A673 (cell line): Measurements from ENCODE around the gene AGT. TPM values are rescaled to one million over a fixed set of nuclear protein-coding genes. Genes with fewer than 3 reads are reported as not detected.

Experiments
- BruUV-seq: library from RNA; stranded (reverse); fragments of 400-500 nt; replicated peaks from 2 replicates; lab custom pipeline; 2021; lab: Mats Ljungman, UMichigan
- CTCF ChIA-PET: fragments of 300-600 bp; sonication (Branson Sonifier 250); formaldehyde crosslinking; loops from one replicate; lab custom pipeline; 2022; ENCODE audit warnings: antibody characterized with exemption; lab: Charles Lee
- POLR2A ChIA-PET: fragments of 300-600 bp; sonication (Branson Sonifier 250); formaldehyde crosslinking; loops from one replicate; lab custom pipeline; 2022; ENCODE audit warnings: antibody characterized with exemption; ENCODE audit not compliant: low non-redundant PET; lab: Charles Lee
- DNase-seq: peaks from one replicate; pipeline ENCODE4 v3.0.0-alpha.2; 2015; ENCODE audit warnings: low spot score
- H3K27ac ChIP-seq: fragments of 200-600 bp; sonication (generic); 2 replicates; pipeline ENCODE4 v1.5.1; 2016; ENCODE audit warnings: mixed run types, low read depth, mild to moderate bottlenecking, mixed read lengths, antibody characterized with exemption, low read length; ENCODE audit not compliant: poor library complexity, severe bottlenecking
- H3K27me3 ChIP-seq: fragments of 200-600 bp; sonication (generic); replicated peaks from 2 replicates; pipeline ENCODE4 v1.6.1; 2017; ENCODE audit warnings: mixed run types, low read depth, mild to moderate bottlenecking, mixed read lengths, antibody characterized with exemption, low read length; ENCODE audit not compliant: insufficient read depth, poor library complexity
- H3K36me3 ChIP-seq: fragments of 200-600 bp; sonication (generic); 2 replicates; pipeline ENCODE4 v1.6.1; 2016; ENCODE audit warnings: mixed run types, mild to moderate bottlenecking, mixed read lengths, antibody characterized with exemption, low read length; ENCODE audit not compliant: insufficient read depth, poor library complexity, severe bottlenecking
- H3K4me1 ChIP-seq: fragments of 200-600 bp; sonication (generic); 2 replicates; pipeline ENCODE4 v1.6.1; 2017; ENCODE audit warnings: mixed run types, mild to moderate bottlenecking, mixed read lengths, antibody characterized with exemption, low read length; ENCODE audit not compliant: insufficient read depth, poor library complexity, severe bottlenecking
- H3K4me3 ChIP-seq: fragments of 200-600 bp; sonication (generic); 2 replicates; pipeline ENCODE4 v1.5.1; 2016; ENCODE audit warnings: low read depth, mixed run types, mild to moderate bottlenecking, mixed read lengths, low read length; ENCODE audit not compliant: poor library complexity, severe bottlenecking
- H3K9me3 ChIP-seq: fragments of 200-600 bp; sonication (generic); 2 replicates; pipeline ENCODE4 v1.6.1; 2016; ENCODE audit warnings: mixed run types, low read depth, mild to moderate bottlenecking, mixed read lengths, antibody characterized with exemption, low read length; ENCODE audit not compliant: poor library complexity, severe bottlenecking
- EZH2 ChIP-seq: fragments of 200-600 bp; sonication (generic); IDR thresholded peaks from 2 replicates; pipeline ENCODE4 v1.6.1; 2017; ENCODE audit warnings: borderline replicate concordance, low read depth, mild to moderate bottlenecking, mixed read lengths, antibody characterized with exemption, low read length; ENCODE audit not compliant: poor library complexity, severe bottlenecking
- intact Hi-C: fragments of 100-400 bp; cut with micrococcal nuclease; formaldehyde crosslinking; loops from one replicate; pipeline ENCODE4 v1.10.0; 2022; ENCODE audit not compliant: unreplicated experiment
- total RNA-seq: library from RNA; stranded (reverse); gene quantifications from 2 replicates; pipeline ENCODE4 v1.2.3, GENCODE V29; 2021
- TF ChIP-seq, protein P1 (sequence below): fragments of 300-800, 200-600 bp; sonication (generic); conservative IDR thresholded peaks from 2 replicates; pipeline ENCODE4 v1.5.1; 2017; ENCODE audit warnings: low read depth, mild to moderate bottlenecking, antibody characterized with exemption, low read length, moderate library complexity, mixed read lengths

Gene AGT
- total RNA-seq, 1 experiment from 2014 or later, result not detected

DNA sequence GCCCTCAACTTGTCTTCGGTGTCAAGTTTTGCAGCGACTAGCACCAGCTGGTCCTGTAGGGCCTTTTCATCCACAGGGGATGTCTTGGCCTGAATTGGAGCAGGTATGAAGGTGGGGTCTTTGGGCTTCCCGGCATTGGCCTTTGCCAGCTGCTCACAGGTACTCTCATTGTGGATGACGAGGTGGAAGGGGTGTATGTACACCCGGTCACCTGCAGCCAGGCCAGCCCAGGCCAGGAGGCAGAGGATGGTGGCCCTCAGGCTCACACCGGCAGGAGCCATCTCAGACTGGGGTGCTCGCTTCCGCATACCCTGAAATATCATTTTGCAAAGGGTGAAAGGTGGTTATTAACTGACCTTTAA is 3.4 kb downstream of the AGT start:
- intact Hi-C loops, result no loop called here
- Histone ChIP-seq H3K27me3 (no peaks in the 10 kb centered on the region), H3K36me3 (no peaks in the 10 kb centered on the region), H3K4me3 (no peak overlapping the region), H3K9me3 (no peaks in the 10 kb centered on the region), H3K4me1 (no peaks in the 10 kb centered on the region), H3K27ac (no peak overlapping the region)
- no peak for DNase-seq
- no TSS peak for BruUV-seq
- POLR2A ChIA-PET, result no interaction called here
- CTCF ChIA-PET, result no interaction called here
- no peak for TF ChIP-seq EZH2
- TF ChIP-seq, protein P1, sequence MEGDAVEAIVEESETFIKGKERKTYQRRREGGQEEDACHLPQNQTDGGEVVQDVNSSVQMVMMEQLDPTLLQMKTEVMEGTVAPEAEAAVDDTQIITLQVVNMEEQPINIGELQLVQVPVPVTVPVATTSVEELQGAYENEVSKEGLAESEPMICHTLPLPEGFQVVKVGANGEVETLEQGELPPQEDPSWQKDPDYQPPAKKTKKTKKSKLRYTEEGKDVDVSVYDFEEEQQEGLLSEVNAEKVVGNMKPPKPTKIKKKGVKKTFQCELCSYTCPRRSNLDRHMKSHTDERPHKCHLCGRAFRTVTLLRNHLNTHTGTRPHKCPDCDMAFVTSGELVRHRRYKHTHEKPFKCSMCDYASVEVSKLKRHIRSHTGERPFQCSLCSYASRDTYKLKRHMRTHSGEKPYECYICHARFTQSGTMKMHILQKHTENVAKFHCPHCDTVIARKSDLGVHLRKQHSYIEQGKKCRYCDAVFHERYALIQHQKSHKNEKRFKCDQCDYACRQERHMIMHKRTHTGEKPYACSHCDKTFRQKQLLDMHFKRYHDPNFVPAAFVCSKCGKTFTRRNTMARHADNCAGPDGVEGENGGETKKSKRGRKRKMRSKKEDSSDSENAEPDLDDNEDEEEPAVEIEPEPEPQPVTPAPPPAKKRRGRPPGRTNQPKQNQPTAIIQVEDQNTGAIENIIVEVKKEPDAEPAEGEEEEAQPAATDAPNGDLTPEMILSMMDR, result no peak

DNA sequence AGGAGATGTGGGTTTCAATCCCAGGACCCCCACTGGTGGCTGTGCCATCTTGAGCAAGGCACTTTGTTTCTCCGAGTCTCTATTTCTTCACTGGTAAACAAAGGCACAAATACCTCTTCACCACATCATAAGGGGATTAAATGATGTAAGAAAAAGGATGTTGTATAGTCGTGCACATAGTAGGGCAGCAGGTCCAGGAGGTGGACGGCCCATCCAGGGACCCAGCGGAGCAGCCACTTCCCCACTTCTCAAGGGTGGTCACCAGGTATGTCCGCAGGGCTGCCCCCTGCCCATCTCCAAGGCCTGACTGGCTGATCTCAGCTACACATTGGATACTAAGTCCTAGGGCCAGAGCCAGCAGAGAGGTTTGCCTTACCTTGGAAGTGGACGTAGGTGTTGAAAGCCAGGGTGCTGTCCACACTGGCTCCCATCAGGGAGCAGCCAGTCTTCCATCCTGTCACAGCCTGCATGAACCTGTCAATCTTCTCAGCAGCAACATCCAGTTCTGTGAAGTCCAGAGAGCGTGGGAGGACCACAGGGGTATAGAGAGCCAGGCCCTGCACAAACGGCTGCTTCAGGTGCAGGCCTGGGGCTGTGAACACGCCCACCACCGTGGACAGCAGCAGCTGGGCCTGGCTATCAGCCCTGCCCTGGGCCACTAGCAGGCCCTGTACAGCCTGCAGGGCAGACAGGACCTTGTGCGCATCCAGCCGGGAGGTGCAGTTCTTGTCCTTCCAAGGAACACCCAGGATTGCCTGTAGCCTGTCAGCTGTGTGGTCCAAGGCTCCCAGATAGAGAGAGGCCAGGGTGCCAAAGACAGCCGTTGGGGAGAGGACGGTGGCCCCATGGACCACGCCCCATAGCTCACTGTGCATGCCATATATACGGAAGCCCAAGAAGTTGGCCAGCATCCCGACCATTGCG is 4.0 kb downstream of the AGT start:
- no peaks in the 10 kb centered on the region for H3K9me3 ChIP-seq
- H3K27me3 ChIP-seq, result no peaks in the 10 kb centered on the region
- CTCF ChIA-PET, result no interaction called here
- DNase-seq, result no peak
- intact Hi-C loops, result no loop called here
- no peak overlapping the region for H3K4me3 ChIP-seq
- POLR2A ChIA-PET, result no interaction called here
- H3K27ac ChIP-seq, result no peak overlapping the region
- no TSS peak for BruUV-seq
- no peaks in the 10 kb centered on the region for H3K4me1 ChIP-seq
- TF ChIP-seq, protein P1, result no peak
- no peak for TF ChIP-seq EZH2
- H3K36me3 ChIP-seq, result no peaks in the 10 kb centered on the region

DNA sequence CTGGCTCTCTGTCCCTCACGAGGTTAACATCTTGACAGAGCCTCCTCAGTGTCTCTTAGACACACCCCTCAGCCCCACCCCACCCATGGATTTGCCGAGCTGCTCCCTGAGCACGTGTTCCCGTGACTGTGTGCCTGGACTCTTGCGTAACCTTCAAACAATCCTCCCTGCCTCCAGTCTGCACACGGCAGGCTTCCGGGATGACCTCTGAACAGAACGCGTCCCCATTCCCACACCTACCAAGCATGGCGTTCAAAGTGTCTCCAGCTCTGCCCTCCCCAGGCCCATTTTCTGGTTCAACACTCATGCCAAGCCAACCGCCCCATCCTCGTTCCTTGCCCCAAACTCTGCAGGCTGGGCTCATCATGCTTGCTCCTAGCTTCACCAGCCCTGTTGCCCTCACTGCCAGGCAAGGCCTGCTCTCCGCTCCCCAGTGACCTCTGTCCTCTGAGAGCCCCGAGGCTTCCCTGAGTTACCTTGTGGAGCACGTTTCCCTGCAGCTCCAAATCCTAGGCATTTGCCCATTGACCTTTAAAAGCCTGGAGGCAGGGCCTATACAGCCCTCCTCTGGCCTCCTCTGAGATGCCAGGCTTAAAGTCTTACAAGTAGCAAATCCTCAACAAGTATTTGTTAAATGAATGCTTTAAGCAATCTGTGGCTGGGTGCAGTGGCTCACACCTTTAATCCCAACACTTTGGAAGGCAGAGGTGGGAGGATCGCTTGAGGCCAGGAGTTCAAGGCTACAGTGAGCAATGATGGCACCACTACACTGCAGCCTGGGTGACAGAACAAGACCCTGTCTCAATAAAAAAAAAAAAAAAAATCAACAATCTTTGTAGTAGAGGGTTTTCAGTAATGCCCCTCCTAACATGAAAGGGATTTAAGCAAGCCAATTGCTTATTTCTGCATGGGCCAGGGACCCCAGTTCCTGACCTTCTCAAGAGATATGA is 5.0 kb downstream of the AGT start:
- no peaks in the 10 kb centered on the region for H3K4me1 ChIP-seq
- no peaks in the 10 kb centered on the region for H3K36me3 ChIP-seq
- CTCF ChIA-PET, result no interaction called here
- POLR2A ChIA-PET, result no interaction called here
- no peak overlapping the region for H3K4me3 ChIP-seq
- no peak for TF ChIP-seq EZH2
- TF ChIP-seq, protein P1, result no peak
- intact Hi-C loops, result no loop called here
- H3K27ac ChIP-seq, result no peak overlapping the region
- no peaks in the 10 kb centered on the region for H3K27me3 ChIP-seq
- no TSS peak for BruUV-seq
- peak; percentile 23 for DNase-seq
- H3K9me3 ChIP-seq, result no peaks in the 10 kb centered on the region
